Measurements from ENCODE around the gene NAA60. TPM values are rescaled to one million over a fixed set of nuclear protein-coding genes. Genes with fewer than 3 reads are reported as not detected.

NAA60 gene
- total RNA-seq, 2 donors from 2014 or later, result 25.2 to 40.6 TPM

DNA sequence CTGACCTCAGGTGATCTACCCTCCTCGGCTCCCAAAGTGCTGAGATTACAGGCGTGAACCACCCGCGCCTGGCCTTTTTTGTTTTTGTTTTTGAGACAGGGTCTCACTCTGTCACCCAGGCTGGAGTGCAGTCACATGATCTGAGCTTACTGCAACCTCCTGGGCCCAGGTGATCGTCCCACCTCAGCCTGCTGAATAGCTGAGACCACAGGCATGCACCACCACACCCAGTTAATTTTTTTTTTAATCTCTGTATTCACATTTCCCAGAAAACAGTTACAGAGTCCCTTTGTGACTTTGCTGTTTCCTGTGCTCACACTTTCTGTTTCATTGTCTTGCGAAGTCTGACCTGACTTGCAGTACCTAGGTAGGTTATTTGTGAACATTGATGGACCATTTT, 60.0 kb downstream of the NAA60 start:
- H3K27ac ChIP-seq, result no peak overlapping the region
- peaks cover 6% of the 10 kb centered on the region for H3K36me3 ChIP-seq
- ATAC-seq (ENCODE audit: insufficient number of reproducible peaks, low FRiP score, low read depth), result no peak
- peaks cover 7 to 19% of the 10 kb centered on the region in 2 donors for H3K4me1 ChIP-seq (ENCODE audit: control insufficient read depth in 1 of 2, low read depth in 2 of 2)
- no peak overlapping the region for H3K4me3 ChIP-seq
- TF ChIP-seq, protein P1, sequence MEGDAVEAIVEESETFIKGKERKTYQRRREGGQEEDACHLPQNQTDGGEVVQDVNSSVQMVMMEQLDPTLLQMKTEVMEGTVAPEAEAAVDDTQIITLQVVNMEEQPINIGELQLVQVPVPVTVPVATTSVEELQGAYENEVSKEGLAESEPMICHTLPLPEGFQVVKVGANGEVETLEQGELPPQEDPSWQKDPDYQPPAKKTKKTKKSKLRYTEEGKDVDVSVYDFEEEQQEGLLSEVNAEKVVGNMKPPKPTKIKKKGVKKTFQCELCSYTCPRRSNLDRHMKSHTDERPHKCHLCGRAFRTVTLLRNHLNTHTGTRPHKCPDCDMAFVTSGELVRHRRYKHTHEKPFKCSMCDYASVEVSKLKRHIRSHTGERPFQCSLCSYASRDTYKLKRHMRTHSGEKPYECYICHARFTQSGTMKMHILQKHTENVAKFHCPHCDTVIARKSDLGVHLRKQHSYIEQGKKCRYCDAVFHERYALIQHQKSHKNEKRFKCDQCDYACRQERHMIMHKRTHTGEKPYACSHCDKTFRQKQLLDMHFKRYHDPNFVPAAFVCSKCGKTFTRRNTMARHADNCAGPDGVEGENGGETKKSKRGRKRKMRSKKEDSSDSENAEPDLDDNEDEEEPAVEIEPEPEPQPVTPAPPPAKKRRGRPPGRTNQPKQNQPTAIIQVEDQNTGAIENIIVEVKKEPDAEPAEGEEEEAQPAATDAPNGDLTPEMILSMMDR (IDR thresholded peaks at IDR 0.05), result no peak
- H3K27me3 ChIP-seq (replicated peaks; ENCODE audit: insufficient read depth), result no peaks in the 10 kb centered on the region
- no peaks in the 10 kb centered on the region for H3K9me3 ChIP-seq
- DNase-seq (ENCODE audit: low spot score), result no peak

DNA sequence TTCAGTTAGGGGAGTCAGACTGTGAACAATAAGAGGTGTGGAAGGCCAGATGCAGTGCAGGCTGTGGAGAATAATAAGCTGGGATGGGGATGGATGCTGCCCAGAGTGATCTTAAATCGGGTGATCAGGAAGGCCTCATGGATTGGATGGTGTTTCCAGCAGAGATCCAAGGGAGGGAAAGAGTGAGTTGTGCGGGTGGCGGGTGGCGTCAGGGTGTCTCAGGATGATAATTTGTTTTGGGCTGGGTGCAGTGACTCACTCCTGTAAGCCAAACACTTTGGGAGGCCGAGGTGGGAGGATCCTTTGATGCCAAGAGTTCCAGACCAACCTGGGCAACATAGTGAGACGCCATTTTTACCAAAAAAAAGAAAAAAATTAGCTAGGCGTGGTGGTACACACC, 65.3 kb downstream of the NAA60 start:
- DNase-seq (ENCODE audit: low spot score) (no peak), ATAC-seq (ENCODE audit: insufficient number of reproducible peaks, low FRiP score, low read depth) (no peak)
- Histone ChIP-seq H3K36me3 (peaks cover 32% of the 10 kb centered on the region), H3K4me3 (no peak overlapping the region), H3K9me3 (no peaks in the 10 kb centered on the region), H3K27me3 (replicated peaks; ENCODE audit: insufficient read depth) (no peaks in the 10 kb centered on the region), H3K27ac (no peak overlapping the region), H3K4me1 (ENCODE audit: control insufficient read depth in 1 of 2, low read depth in 2 of 2) (no peaks in the 10 kb centered on the region)
- TF ChIP-seq, protein P1 (IDR thresholded peaks at IDR 0.05), result no peak

DNA sequence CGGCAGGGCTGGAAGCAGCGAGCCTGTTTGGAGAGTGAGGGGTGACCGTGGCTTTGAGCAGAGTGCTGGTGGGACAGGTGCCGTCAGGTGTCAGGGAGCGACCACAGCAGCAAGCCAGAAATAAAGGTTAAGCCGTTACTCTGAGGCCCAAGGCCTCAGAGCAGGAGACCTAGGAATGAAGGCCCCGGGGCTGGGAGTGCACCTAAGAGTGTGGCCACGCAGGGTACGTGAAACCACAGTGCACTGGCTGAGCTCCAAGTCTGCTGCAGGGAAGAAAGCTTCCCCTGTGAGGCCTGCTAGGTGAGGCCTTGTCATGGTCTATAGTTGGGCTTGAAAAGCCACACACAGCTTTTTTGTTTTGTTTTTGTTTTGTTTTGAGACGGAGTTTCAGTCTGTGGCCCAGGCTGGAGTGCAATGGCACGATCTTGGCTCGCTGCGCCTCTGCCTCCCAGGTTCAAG, 66.0 kb downstream of the NAA60 start:
- ATAC-seq (ENCODE audit: insufficient number of reproducible peaks, low FRiP score, low read depth) (no peak), DNase-seq (ENCODE audit: low spot score) (no peak)
- no peak overlapping the region for H3K27ac ChIP-seq
- TF ChIP-seq, protein P1 (IDR thresholded peaks at IDR 0.05), result no peak
- H3K4me3 ChIP-seq, result no peak overlapping the region
- H3K36me3 ChIP-seq, result peaks cover 39% of the 10 kb centered on the region
- no peaks in the 10 kb centered on the region for H3K4me1 ChIP-seq (ENCODE audit: control insufficient read depth in 1 of 2, low read depth in 2 of 2)
- H3K27me3 ChIP-seq (replicated peaks; ENCODE audit: insufficient read depth), result no peaks in the 10 kb centered on the region
- no peaks in the 10 kb centered on the region for H3K9me3 ChIP-seq

DNA sequence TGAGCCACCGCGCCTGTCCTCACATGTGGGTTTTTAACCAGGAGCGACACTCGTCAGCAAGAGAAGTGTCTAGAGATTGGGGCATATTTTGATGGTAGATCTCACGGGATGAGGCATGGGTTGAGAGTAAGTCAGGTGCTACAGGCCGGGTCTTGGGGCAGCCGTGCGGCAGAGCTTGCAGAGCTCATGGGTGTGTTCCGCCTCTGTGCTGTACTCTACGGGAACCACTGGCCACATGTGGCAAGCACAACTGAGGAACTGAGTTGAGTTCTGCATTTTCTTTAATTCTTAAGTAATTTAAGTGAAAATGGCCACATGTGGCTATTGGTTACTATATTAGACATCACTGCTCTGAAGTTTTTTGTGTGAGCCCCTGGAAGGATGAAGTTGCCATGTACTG, 66.9 kb downstream of the NAA60 start:
- H3K4me1 ChIP-seq (ENCODE audit: control insufficient read depth in 1 of 2, low read depth in 2 of 2), result no peaks in the 10 kb centered on the region
- H3K27me3 ChIP-seq (replicated peaks; ENCODE audit: insufficient read depth), result no peaks in the 10 kb centered on the region
- TF ChIP-seq, protein P1 (IDR thresholded peaks at IDR 0.05), result no peak
- no peak overlapping the region for H3K4me3 ChIP-seq
- no peak for DNase-seq (ENCODE audit: low spot score)
- H3K9me3 ChIP-seq, result no peaks in the 10 kb centered on the region
- no peak for ATAC-seq (ENCODE audit: insufficient number of reproducible peaks, low FRiP score, low read depth)
- no peak overlapping the region for H3K27ac ChIP-seq
- H3K36me3 ChIP-seq, result peaks cover 44% of the 10 kb centered on the region

DNA sequence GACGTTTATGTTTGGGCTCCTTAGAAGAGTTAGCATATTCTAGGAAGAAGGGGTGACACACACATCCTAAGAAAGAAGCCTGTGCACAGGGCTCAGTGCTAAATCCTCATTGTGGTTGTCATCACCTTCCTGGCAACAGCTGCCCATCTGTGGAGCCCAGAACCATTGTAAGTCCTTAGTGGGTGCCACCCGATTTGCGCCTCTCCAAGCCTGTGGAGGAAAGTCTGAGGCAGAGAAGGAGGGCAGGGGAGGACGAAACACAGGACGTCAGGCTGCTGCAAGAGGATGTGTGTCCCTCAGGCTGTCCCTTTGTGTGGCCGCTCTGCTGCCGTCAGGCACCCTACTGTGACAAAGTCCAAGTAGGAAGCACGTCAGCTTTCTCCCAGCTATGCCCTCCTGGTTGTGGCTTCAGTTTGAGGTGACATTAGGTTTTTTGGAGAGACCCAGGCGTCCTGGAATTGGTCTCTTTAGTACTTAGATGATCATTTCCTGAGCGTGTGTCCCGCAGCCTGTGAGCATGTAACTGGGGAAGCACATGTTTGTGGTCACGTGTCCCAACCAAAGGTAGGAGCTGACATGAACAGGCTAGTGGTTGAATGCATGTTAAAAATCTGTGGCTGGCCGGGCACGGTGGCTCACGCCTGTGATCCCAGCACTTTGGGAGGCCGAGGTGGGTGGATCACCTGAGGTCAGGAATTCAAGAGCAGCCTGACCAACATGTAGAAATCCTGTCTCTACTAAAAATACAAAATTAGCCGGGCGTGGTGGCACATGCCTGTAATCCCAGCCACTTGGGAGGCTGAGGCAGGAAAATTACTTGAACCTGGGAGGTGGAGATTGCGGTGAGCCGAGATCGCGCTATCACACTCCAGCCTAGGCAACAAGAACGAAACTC, 68.1 kb downstream of the NAA60 start:
- no peak for DNase-seq (ENCODE audit: low spot score)
- no peak for ATAC-seq (ENCODE audit: insufficient number of reproducible peaks, low FRiP score, low read depth)
- Histone ChIP-seq H3K27ac (no peak overlapping the region), H3K4me3 (no peak overlapping the region), H3K27me3 (replicated peaks; ENCODE audit: insufficient read depth) (no peaks in the 10 kb centered on the region), H3K36me3 (peaks cover 51% of the 10 kb centered on the region), H3K4me1 (ENCODE audit: control insufficient read depth in 1 of 2, low read depth in 2 of 2) (no peaks in the 10 kb centered on the region), H3K9me3 (no peaks in the 10 kb centered on the region)
- TF ChIP-seq, protein P1 (IDR thresholded peaks at IDR 0.05), result no peak

All from thoracic aorta (tissue), 2 donors.